GM19043 (cell line): Measurements from ENCODE around the gene TP63.

Experiments used
- ATAC-seq: cut with Tn5 transposase; IDR thresholded peaks from one replicate; pipeline ENCODE4 v1.9.1; 2021; ENCODE audit warnings: low read depth; ENCODE audit not compliant: unreplicated experiment

TP63 gene

DNA sequence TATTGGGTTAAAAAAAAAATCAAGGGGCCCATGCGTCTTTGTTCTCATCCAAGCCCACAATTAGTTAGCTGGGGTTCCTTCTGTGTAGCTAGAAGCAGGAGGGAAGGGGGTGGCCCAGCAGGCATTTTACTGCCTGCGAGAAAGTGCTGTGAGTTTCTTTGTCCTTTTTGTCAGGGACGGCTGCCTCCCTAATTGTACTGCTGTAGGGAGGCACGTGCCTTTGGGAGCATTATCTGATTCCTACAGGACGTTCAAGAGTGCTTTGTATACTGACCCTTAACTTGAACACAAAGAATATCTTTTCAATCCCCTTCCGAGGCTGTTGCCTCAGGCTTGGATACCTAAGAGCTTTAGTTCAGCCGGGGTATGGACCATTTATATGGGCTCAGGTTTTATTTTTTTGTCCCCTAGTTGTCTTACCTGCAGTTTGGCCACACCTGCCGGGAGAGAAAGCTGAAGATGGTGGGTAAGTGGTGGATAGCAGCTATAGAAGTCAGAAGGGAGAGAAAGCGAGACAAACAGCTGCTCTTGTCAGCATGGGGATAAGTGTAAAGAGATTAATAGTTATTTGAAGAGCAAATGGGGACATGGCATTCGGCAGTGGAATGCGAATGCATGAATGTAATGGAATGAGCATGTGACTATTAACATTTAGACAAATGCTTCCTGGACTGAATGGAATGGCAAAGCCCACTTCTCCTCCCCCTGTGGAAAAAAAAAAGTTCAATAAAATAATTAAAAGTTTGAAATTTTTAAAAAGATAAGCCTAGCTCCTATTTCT is 175.2 kb downstream of the TP63 start:
- no peak for ATAC-seq

DNA sequence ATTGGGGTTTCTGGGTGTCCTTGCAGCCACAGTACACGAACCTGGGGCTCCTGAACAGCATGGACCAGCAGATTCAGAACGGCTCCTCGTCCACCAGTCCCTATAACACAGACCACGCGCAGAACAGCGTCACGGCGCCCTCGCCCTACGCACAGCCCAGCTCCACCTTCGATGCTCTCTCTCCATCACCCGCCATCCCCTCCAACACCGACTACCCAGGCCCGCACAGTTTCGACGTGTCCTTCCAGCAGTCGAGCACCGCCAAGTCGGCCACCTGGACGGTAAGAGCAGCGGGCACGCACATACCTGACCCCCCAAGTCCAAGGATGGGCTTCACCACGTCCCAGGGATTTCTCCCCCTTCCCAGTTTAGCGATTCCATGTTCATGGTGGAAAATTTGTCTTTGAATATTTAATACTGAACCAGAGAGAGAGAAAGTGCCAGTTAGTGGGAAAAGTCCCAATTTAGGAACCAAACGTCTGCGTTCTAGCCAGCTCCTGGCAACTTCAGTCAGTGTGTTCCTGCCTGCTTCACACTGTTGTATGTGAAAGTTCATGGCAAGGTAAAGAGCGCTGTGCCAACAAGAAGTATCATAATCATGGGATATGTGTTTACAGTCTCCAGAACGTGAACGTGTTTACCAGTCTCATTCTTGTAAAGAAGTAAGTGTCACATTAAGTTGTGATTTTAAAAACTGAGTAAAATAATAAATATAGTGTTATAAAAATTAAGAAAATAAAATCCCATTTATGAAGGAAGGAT is 177.2 kb downstream of the TP63 start:
- no peak for ATAC-seq

- no peak for ATAC-seq
Observed at GRCh38 chr3:189809583-189809982, 178.4 kb downstream of the TP63 start.

- no peak for ATAC-seq
Observed at GRCh38 chr3:189812806-189813465, 181.7 kb downstream of the TP63 start.

- no peak for ATAC-seq
Observed at GRCh38 chr3:189813647-189814240, 182.6 kb downstream of the TP63 start.

GRCh38 chr3:189820365-189820720 is 189.2 kb downstream of the TP63 start:
- peak; percentile 88 for ATAC-seq

- ATAC-seq: no peak
Observed at GRCh38 chr3:189821262-189821661, 190.1 kb downstream of the TP63 start.

- ATAC-seq: no peak
Observed at GRCh38 chr3:189822726-189823125, 191.5 kb downstream of the TP63 start.

GRCh38 chr3:189824629-189825312 is 193.6 kb downstream of the TP63 start:
- no peak for ATAC-seq

DNA sequence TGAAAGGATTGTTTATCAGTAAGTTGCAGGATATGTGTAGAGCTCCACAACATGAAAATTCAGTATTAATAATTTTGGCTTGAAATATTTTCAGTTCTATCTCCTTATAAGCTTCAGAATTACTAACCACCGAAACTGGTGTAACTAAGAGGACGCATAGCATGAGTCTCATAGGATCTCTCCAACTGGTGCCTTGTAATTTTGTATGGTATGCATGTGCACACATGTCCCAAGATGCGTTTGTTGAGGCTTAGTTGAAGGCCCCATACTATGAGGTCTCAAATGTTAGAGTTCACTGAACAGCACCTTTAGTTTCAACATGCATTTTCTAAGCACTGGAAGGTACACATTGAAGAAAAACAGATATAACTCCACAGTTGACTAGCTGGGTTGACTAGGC is 195.4 kb downstream of the TP63 start:
- ATAC-seq: no peak

DNA sequence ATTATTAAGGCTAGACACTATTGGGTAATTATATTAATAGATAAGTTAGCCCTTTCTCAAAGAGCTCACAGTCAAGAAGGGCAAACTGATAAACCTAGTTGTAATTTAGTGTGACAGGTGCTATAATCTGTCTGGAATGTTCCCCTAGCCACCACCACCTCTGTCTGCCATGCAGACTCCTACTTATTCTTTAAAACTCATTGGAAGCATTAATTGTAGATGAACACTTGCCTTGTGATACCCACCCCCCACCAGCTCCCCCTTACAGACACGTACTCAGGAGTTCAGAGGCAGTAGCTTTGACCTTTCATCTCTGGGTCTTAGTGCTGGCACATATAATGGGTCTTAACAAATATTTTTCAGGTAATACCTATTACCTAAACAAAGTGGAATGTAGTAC is 195.9 kb downstream of the TP63 start:
- no peak for ATAC-seq

GRCh38 chr3:189830401-189830800 is 199.2 kb downstream of the TP63 start:
- ATAC-seq: no peak

- no peak for ATAC-seq
Observed at GRCh38 chr3:189833266-189833665, 202.1 kb downstream of the TP63 start.

DNA sequence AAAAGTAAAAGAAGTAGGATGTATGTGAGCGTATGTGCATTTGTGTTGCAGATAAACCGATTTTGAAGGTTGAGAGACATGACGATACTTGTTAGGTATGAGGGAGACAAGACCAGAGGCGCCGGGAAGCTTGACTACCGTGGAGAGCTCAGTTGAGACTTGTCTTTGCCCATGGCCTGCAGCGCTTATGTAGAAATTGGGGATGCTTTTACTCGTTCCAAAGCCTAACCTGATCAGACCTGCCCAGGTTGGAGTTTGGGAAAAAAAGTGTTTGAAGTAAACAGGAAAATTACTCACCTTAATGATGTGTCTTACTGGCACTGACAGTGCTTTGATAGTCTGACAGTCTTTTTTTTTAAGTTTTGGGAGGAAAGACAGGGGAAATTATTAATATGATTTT is 202.8 kb downstream of the TP63 start:
- no peak for ATAC-seq

DNA sequence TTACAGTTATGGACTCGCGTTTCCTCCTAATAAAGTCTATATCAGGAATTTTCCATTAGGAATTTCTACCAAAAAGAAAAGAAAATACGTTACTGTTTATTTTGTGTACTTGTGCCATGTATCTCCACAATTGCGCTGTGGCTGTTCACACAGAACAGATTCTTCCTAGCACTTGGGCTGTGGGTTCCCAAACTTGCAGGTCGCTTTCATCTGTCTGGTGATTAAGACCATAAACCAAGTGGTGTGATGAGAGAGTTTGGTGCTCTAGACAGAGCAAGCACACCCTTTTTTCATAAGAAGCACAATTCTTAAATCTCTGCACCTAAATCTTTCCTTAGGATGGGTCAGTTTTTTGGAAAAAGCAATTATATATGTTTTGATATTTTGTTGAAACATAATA is 203.3 kb downstream of the TP63 start:
- ATAC-seq: no peak

GRCh38 chr3:189836795-189837194 is 205.6 kb downstream of the TP63 start:
- ATAC-seq: no peak

- no peak for ATAC-seq
Observed at GRCh38 chr3:189838291-189838690, 207.1 kb downstream of the TP63 start.

DNA sequence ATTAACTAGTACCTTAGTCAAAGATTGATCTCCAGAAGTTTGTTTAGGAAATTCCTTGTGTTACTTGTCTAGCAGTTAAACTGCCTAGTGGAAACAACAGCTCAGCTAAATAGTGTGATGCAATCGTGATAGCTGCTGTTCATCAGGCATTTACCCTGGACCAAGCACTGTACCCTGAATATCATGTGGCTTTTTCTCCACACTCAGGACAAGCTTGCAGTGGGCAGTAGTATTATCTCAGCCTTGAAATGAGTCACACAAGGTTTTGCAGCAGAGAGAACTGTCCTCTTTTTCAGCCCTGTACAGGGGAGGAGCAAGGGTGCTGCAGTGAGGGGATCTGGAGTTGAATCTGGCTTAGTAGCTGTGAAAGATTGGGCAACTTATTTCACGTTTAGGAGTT is 208.4 kb downstream of the TP63 start:
- ATAC-seq: no peak

- ATAC-seq: no peak
Observed at GRCh38 chr3:189841473-189842205, 210.4 kb downstream of the TP63 start.
